Measurements from ENCODE around the gene TMEM267. TPM values are rescaled to one million over a fixed set of nuclear protein-coding genes. Genes with fewer than 3 reads are reported as not detected.

Gene TMEM267
- total and polyA plus RNA-seq, 2 of the 4 experiments (the other 2 are of a cell fraction): 9.2 to 12.0 TPM

DNA sequence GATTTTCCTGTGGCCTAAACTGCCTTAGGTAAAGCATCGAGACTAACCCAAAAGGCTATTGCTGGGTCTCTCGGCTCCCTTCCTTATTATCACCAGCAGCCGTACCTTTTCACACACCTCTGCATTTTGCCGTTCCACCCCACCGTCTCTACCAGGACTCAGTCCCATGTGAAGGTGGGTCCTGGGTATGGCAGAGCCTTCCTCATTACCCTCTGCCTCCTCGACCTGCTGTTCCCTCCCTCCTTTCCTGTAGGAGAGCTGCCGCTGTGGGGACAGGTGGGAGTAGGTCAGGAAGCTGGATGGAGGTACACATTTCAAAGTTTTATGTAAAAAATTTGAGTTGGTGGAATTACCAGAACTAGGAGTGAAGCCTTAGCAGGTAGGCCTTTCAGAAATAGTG, 73.3 kb downstream of the TMEM267 start:
- Histone ChIP-seq H2BK15ac (ENCODE audit: low read depth, low read length) (no peak overlapping the region), H2BK20ac (ENCODE audit: low read depth, low read length) (no peak overlapping the region), H3K27me3 (ENCODE audit: control insufficient read depth, insufficient read depth, low read length) (0 out of 2 replicates have a peak, but pooled peaks cover 2% of the 10 kb centered on the region), H3K4ac (ENCODE audit: low read depth, low read length) (no peak overlapping the region), H3K4me3 (ENCODE audit: insufficient read depth, low read depth, low read length) (no peak overlapping the region), H4K20me1 (ENCODE audit: insufficient read depth, low read length) (no peaks in the 10 kb centered on the region), H3K79me1 (ENCODE audit: low read depth in 1 of 2, low read length in 2 of 2) (no peaks in the 10 kb centered on the region), H3K4me1 (ENCODE audit: control insufficient read depth, insufficient read depth, low read length) (no peaks in the 10 kb centered on the region), H2AFZ (replicated peaks; ENCODE audit: low read length, poor library complexity) (no peak overlapping the region), H2AK9ac (replicated peaks; ENCODE audit: low read depth, low read length, poor library complexity) (no peak overlapping the region), H4K8ac (ENCODE audit: low read depth in 2 of 2, low read length in 2 of 2) (no peak overlapping the region), H2BK5ac (ENCODE audit: low read depth, low read length, poor library complexity, severe bottlenecking) (no peak overlapping the region), H3K18ac (ENCODE audit: low read depth, low read length) (no peak overlapping the region), H3K27ac (ENCODE audit: insufficient read depth, low read length) (no peak overlapping the region), H3K9ac (ENCODE audit: low read depth, low read length) (no peak overlapping the region), H4K91ac (ENCODE audit: insufficient read depth, low read depth, low read length) (no peak overlapping the region), H2AK5ac (ENCODE audit: low read depth, low read length) (no peak overlapping the region), H3K36me3 (ENCODE audit: control insufficient read depth, insufficient read depth, low read length) (no peaks in the 10 kb centered on the region), H3K14ac (replicated peaks; ENCODE audit: low read depth, low read length) (no peak overlapping the region), H3K9me3 (ENCODE audit: control insufficient read depth, insufficient read depth, low read length) (no peaks in the 10 kb centered on the region), H4K5ac (ENCODE audit: low read depth, low read length) (no peak overlapping the region), H3K23ac (ENCODE audit: low read depth, low read length) (no peak overlapping the region), H2BK120ac (ENCODE audit: low read depth, low read length) (no peak overlapping the region), H3K9me1 (ENCODE audit: insufficient read depth, low read length) (no peaks in the 10 kb centered on the region), H3K56ac (ENCODE audit: extremely low read depth, insufficient read depth, low read length) (no peak overlapping the region), H3K4me2 (ENCODE audit: low read depth, low read length) (no peak overlapping the region)
- no peak for ATAC-seq (ENCODE audit: low read depth)
- intact Hi-C loops (cut with micrococcal nuclease): no loop called here
- dilution Hi-C loops (cut with HindIII; ENCODE audit: low sequenced_read_pairs, unreplicated experiment): no loop called here
- in situ Hi-C loops (cut with MboI; ENCODE audit: low sequenced_read_pairs): no loop called here
- CTCF ChIA-PET: no interaction called here
- no CpG with 5 or more reads among the region's 7 CpGs for WGBS, 2 experiments (ENCODE audit: extremely low coverage in 2 of 2, insufficient read length in 1 of 2)
- POLR2A ChIA-PET (ENCODE audit: unreplicated experiment): no interaction called here
- no TSS peak for BruUV-seq (replicated peaks)
- no peak for TF ChIP-seq POLR2A (IDR thresholded peaks at IDR 0.05; ENCODE audit: low read depth, low read length)
- no peak for DNase-seq

Measured in IMR-90 (cell line).